ENCODE results near the gene EGFLAM. TPM values are rescaled to one million over a fixed set of nuclear protein-coding genes. Genes with fewer than 3 reads are reported as not detected.
"Not testable (repeated sequence)": the region's sequence is repeated elsewhere in the genome, so short reads cannot be mapped to it uniquely, and the experiment has no call there.

EGFLAM gene
- total RNA-seq, 1 experiment from 2014 or later, result 9.3 TPM

- peak; percentile 88 for DNase-seq (ENCODE audit: unreplicated experiment)
- H3K27me3 Mint-ChIP-seq (ENCODE audit: insufficient read depth, unreplicated experiment), result no peaks in the 10 kb centered on the region
- H3K4me3 Mint-ChIP-seq (ENCODE audit: unreplicated experiment), result no peak overlapping the region
- POLR2A ChIA-PET, result interaction anchor here (0.9 kb wide), 2 partner anchors 13 to 22 kb away, joined by 3 read pairs; no protein-coding TSS in a partner anchor
- H3K4me1 Mint-ChIP-seq (ENCODE audit: insufficient read depth, unreplicated experiment), result peaks cover 16% of the 10 kb centered on the region
- intact Hi-C loops (cut with micrococcal nuclease), result no loop called here
- H3K27ac Mint-ChIP-seq (ENCODE audit: low read depth, unreplicated experiment), result no peak overlapping the region
- CTCF ChIA-PET, result interaction anchor here (0.6 to 1.0 kb wide), 2 partner anchors 64 to 257 kb away, joined by 3 read pairs; no protein-coding TSS in a partner anchor
- no peaks in the 10 kb centered on the region for H3K36me3 Mint-ChIP-seq (ENCODE audit: insufficient read depth, unreplicated experiment)
- no peak for TF ChIP-seq CTCF (IDR thresholded peaks at IDR 0.05; ENCODE audit: unreplicated experiment)
- no peaks in the 10 kb centered on the region for H3K9me3 Mint-ChIP-seq (ENCODE audit: unreplicated experiment)
- no TSS peak for BruUV-seq (replicated peaks)
These were observed 70.9 kb downstream of the EGFLAM start for GRCh38 chr5:38329132-38329715.

GRCh38 chr5:38330207-38330606, 71.8 kb downstream of the EGFLAM start:
- no peaks in the 10 kb centered on the region for H3K27me3 Mint-ChIP-seq (ENCODE audit: insufficient read depth, unreplicated experiment)
- H3K4me1 Mint-ChIP-seq (ENCODE audit: insufficient read depth, unreplicated experiment), result peaks cover 13% of the 10 kb centered on the region
- BruUV-seq (replicated peaks), result no TSS peak
- no peaks in the 10 kb centered on the region for H3K9me3 Mint-ChIP-seq (ENCODE audit: unreplicated experiment)
- no peaks in the 10 kb centered on the region for H3K36me3 Mint-ChIP-seq (ENCODE audit: insufficient read depth, unreplicated experiment)
- TF ChIP-seq CTCF (IDR thresholded peaks at IDR 0.05; ENCODE audit: unreplicated experiment), result no peak
- ChIA-PET CTCF (no interaction called here), POLR2A (no interaction called here)
- no peak overlapping the region for H3K4me3 Mint-ChIP-seq (ENCODE audit: unreplicated experiment)
- DNase-seq (ENCODE audit: unreplicated experiment), result no peak
- intact Hi-C loops (cut with micrococcal nuclease), result no loop called here
- no peak overlapping the region for H3K27ac Mint-ChIP-seq (ENCODE audit: low read depth, unreplicated experiment)

- no TSS peak for BruUV-seq (replicated peaks)
- intact Hi-C loops (cut with micrococcal nuclease), result no loop called here
- no peak overlapping the region for H3K27ac Mint-ChIP-seq (ENCODE audit: low read depth, unreplicated experiment)
- H3K4me3 Mint-ChIP-seq (ENCODE audit: unreplicated experiment), result no peak overlapping the region
- ChIA-PET CTCF (no interaction called here), POLR2A (no interaction called here)
- no peaks in the 10 kb centered on the region for H3K9me3 Mint-ChIP-seq (ENCODE audit: unreplicated experiment)
- H3K4me1 Mint-ChIP-seq (ENCODE audit: insufficient read depth, unreplicated experiment), result peaks cover 13% of the 10 kb centered on the region
- no peaks in the 10 kb centered on the region for H3K36me3 Mint-ChIP-seq (ENCODE audit: insufficient read depth, unreplicated experiment)
- no peak for TF ChIP-seq CTCF (IDR thresholded peaks at IDR 0.05; ENCODE audit: unreplicated experiment)
- H3K27me3 Mint-ChIP-seq (ENCODE audit: insufficient read depth, unreplicated experiment), result no peaks in the 10 kb centered on the region
- no peak for DNase-seq (ENCODE audit: unreplicated experiment)
These were observed 73.5 kb downstream of the EGFLAM start for GRCh38 chr5:38331831-38332230.

GRCh38 chr5:38333181-38333580, 74.8 kb downstream of the EGFLAM start:
- POLR2A ChIA-PET; BruUV-seq (replicated peaks); CTCF ChIA-PET; H3K9me3 Mint-ChIP-seq (ENCODE audit: unreplicated experiment); intact Hi-C loops (cut with micrococcal nuclease); H3K36me3 Mint-ChIP-seq (ENCODE audit: insufficient read depth, unreplicated experiment); H3K4me3 Mint-ChIP-seq (ENCODE audit: unreplicated experiment); DNase-seq (ENCODE audit: unreplicated experiment); H3K27me3 Mint-ChIP-seq (ENCODE audit: insufficient read depth, unreplicated experiment); H3K27ac Mint-ChIP-seq (ENCODE audit: low read depth, unreplicated experiment): not testable (repeated sequence)
- peaks cover 13% of the 10 kb centered on the region for H3K4me1 Mint-ChIP-seq (ENCODE audit: insufficient read depth, unreplicated experiment)

- ChIA-PET POLR2A (no interaction called here), CTCF (interaction anchor here (0.7 kb wide), 1 partner anchor 177 kb away, joined by 3 read pairs; no protein-coding TSS in a partner anchor)
- Mint-ChIP-seq H3K4me1 (ENCODE audit: insufficient read depth, unreplicated experiment) (no peaks in the 10 kb centered on the region), H3K27me3 (ENCODE audit: insufficient read depth, unreplicated experiment) (no peaks in the 10 kb centered on the region), H3K9me3 (ENCODE audit: unreplicated experiment) (no peaks in the 10 kb centered on the region), H3K4me3 (ENCODE audit: unreplicated experiment) (no peak overlapping the region), H3K27ac (ENCODE audit: low read depth, unreplicated experiment) (no peak overlapping the region), H3K36me3 (ENCODE audit: insufficient read depth, unreplicated experiment) (no peaks in the 10 kb centered on the region)
- TF ChIP-seq CTCF (IDR thresholded peaks at IDR 0.05; ENCODE audit: unreplicated experiment), result no peak
- intact Hi-C loops (cut with micrococcal nuclease), result no loop called here
- DNase-seq (ENCODE audit: unreplicated experiment), result no peak
- BruUV-seq (replicated peaks), result no TSS peak
These were observed 80.1 kb downstream of the EGFLAM start for GRCh38 chr5:38338455-38338854.

Measured in MCF 10A (cell line).